T1000 (cell line): ENCODE results near the gene ACAD10.
"Not testable (repeated sequence)": the region's sequence is repeated elsewhere in the genome, so short reads cannot be mapped to it uniquely, and the experiment has no call there.

Source experiments
- DNase-seq: peaks from one replicate; lab custom pipeline; 2025; ENCODE audit warnings: mixed read lengths; lab: John Stamatoyannopoulos, UW

Gene ACAD10

DNA sequence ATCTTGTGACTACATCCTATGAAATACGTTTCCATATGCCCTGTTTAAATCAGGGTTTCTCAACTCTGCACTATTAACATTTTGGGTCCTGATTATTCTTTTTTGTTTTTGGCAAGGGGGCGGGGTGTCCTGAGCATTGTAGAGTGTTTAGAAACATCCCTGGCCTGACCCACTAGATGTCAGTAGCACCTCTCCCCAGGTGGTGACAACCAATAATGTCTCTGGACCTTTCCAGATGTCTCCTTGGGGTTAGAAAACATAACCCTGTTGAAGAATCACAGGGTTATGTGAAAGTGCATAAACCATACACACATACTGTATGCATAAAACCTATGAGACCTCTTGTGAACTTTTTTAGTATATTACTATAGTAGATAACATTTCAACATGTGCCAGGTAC is 1.4 kb downstream of the ACAD10 start:
- DNase-seq, result no peak

DNA sequence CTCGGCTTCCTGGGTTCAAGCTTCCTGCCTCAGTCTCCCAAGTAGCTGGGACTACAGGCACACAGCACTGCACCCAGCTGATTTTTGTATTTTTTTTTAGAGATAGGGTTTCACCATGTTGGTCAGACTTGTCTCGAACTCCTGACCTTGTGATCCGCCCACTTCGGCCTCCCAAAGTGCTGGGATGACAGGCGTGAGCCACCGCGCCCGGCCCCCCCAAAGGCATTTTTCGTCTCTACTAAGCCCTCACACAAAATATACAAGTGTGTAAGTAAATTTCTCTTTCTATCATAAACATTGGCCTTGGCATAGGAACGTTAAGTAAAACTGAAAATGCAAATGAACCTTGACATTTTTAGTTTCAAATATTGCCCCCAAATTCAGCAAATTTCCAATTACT is 2.1 kb downstream of the ACAD10 start:
- no peak for DNase-seq

DNA sequence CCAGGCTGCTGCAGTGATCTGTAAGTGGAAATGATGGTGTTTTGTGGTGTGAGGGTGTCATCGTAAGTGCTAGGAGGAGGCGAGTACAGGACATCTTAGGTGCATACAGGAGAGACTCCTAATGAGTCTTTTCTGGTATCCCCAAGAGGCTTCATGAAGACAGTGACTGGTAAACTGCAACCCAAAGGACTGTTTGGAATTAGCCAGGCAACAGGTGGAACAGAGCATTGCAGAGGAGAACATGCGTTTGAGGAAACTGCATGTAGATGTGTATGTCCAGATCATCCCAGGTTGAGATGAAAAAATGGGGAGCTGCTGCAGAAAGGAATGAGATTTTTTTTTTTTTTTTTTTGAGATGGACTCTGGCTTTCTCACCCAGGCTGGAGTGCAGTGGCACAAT is 5.4 kb downstream of the ACAD10 start:
- DNase-seq, result no peak

DNA sequence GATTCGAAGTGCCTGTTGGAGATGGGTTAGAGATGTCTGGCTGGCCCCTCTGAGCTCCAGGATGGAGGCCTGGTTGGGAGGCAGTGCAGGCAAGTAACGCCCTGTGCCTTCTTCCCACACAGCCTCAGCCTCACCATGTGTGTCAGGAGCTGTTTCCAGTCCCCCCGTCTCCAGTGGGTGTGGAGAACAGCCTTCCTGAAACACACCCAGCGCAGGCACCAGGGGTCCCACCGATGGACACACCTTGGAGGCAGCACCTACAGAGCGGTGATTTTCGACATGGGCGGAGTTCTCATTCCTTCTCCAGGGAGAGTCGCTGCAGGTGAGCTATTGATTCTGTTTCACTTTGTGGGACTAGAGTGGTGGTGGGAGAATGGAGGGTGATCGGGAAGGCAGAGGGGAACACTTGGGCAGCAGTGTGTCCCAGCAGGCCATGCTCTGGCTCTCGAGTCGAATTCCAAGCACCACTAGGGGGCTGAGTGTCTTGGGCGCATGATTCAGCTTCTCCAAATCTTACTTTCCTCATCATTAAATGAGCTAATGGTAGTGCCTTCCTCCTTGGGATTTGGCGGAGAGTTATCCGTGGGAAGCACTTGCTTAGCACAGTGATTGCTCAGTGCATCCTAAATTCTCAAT is 6.8 kb downstream of the ACAD10 start:
- no peak for DNase-seq

DNA sequence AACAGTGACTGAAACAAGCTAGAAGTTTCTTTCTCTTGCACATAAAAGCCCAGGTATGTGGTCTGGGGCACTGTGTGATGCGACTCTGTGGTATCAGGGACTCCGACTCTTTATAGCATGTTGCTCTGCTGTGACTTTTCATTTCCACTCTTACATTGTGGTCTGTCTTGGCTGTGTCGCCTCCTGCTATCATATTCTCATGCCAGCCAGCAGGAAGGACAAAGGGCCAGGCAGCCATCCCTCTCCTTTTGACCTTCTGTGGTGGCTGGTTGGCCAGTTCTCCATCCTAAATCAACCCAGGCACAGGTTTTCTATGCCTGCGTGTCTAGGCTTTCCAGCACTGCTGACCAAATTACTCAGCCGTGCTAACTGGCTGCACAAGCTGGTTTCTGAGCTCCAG is 8.0 kb downstream of the ACAD10 start:
- no peak for DNase-seq

DNA sequence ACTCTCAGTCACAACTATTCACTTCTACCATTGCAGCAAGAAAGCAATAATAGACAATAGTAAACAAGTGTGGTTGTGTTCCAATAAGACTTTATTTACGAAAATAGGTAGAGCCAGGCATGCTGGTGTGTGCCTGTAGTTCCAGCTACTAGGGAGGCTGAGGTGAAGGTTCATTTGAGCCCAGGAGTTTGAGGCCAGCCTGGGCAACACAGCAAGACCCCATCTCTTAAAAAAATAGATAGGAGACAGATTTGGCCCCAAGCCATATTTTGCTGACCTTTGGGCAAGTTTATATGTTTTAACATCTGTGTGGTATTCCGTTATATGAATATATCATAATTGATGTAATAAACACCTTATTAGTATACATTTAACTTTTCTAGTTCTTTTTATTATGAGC is 14.1 kb downstream of the ACAD10 start:
- DNase-seq, result no peak

DNA sequence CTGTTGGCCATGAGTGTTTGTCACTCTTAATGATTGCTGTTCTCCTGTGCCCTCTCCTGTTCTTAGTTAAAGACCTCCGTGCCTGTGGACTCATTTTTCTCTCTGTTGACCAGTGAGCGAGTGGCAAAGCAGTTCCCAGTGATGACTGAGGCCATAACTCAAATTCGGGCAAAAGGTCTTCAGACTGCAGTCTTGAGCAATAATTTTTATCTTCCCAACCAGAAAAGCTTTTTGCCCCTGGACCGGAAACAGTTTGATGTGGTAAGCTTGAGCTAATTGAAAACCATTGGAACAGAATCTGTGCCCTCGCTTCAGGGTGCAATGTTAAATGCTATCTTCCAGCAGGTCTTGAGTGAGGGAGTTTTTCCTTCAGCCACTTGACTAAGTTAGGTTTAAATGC is 19.8 kb downstream of the ACAD10 start:
- DNase-seq, result no peak

DNA sequence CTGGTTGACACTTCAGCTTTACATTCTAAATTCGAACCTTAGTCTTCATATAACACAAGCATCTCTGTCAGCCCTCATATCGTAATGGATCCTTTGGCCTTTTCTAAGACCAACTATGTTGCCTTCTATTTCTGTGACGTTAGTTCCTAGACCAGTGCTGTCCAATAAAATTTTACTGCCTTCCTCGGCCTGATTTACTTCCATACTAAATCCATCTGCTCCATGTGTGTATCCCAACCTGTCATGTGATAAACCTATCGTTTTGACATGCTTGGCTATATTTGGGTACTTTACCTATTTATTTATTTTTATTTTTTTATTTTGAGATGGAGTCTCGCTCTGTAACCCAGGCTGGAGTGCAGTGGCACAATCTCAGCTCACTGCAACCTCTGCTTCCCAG is 20.3 kb downstream of the ACAD10 start:
- DNase-seq, result no peak

DNA sequence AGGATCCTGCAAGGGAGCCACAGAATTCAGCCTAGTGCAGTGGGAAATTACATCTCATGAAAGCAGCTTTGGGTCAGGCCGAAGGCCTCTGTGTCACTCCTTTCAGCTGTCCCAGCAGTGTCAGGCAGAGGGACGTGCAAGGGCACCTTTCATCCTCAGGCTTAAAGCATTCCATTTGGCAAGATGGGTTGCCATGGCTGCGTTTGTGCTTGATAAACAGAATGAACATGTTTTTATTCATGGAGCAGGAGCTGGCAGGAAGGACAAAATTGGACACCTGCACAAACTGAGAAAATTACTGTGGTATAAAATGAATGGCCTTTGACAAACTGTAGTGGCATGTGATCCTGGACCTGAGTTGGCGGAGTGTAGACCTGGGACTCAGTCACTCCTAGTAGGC is 29.4 kb downstream of the ACAD10 start:
- DNase-seq, result no peak

DNA sequence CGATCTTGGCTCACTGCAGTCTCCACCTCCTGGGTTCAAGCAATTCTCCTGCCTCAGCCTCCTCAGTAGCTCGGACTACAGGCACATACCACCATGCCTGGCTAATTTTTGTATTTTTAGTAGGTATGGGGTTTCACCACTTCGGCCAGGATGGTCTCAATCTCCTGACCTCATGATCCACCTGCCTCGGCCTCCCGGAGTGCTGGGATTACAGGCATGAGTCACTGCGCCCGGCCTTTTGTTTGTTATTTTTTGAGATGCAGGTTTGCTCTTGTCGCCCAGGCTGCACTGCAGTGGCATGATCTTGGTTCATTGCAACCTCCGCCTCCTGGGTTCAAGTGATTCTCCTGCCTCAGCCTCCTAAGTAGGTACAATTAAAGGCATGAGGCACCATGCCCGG is 33.5 kb downstream of the ACAD10 start:
- not testable (repeated sequence) for DNase-seq

DNA sequence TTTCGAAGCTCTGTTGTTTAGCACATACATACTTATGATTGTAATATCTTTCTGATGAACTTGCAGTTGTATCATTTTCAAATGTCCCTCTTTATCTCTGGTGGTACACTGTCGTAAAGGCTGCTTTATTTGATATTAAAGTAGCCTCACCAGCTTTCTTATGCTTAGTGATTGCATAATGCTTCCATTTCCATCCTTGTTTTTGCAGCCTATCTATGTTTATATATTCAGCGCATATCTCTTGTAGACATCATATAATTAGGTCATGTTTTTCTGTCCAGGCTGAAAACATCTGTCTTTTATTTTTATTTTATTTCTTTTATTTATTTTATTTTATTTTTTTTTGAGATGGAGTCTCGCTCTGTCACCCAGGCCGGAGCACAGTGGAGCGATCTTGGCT is 34.6 kb downstream of the ACAD10 start:
- no peak for DNase-seq

DNA sequence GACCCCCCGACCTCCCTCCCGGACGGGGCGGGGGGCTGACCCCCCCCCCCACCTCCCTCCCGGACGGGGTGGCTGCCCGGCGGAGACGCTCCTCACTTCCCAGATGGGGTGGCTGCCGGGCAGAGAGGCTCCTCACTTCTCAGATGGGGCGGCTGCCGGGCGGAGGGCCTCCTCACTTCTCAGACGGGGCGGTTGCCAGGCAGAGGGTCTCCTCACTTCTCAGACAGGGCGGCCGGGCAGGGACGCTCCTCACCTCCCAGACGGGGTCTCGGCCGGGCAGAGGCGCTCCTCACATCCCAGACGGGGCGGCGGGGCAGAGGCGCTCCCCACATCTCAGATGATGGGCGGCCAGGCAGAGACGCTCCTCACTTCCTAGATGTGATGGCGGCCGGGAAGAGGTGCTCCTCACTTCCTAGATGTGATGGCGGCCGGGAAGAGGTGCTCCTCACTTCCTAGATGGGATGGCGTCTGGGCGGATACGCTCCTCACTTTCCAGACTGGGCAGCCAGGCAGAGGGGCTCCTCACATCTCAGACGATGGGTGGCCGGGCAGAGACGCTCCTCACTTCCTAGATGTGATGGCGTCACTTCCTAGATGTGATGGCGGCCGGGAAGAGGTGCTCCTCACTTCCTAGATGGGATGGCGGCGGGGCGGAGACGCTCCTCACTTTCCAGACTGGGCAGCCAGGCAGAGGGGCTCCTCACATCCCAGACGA is 38.0 kb downstream of the ACAD10 start:
- DNase-seq, result not testable (repeated sequence)

DNA sequence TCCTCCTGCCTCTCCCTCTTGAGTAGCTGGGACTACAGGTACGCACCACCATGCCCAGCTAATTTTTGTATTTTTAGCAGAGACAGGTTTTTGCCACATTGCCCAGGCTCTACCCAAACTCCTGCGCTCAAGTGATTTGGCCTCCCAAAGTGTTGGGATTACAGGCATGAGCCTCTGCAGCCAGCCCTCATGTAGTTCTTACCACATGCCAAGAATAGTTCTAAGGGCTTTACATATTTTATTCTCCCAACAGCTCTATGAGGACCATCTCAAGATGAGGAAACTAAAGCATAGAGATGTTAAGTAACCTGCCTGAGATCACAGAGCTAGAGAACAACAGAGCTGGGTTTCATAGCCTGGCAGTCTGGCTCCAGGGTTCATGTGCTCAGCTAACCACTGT is 42.9 kb downstream of the ACAD10 start:
- DNase-seq, result no peak

DNA sequence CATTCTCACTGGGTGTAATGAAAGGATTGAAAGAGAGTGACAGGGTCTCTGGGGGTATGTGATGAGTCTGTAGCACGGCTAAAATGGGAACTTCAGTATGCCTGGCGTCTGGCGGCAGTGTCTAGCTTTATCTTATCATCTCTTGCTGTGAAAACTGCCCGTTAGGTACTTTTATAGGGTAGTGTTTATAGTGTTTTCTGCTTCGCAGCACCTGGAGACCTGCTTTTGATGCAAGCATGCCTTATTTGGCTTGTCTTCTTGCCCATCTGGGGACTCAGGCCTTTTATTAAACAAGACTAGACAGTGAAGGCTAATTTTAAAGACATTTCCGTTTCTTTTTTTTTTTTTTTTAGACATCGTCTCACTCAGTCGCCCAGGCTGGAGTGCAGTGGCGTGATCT is 44.6 kb downstream of the ACAD10 start:
- no peak for DNase-seq

DNA sequence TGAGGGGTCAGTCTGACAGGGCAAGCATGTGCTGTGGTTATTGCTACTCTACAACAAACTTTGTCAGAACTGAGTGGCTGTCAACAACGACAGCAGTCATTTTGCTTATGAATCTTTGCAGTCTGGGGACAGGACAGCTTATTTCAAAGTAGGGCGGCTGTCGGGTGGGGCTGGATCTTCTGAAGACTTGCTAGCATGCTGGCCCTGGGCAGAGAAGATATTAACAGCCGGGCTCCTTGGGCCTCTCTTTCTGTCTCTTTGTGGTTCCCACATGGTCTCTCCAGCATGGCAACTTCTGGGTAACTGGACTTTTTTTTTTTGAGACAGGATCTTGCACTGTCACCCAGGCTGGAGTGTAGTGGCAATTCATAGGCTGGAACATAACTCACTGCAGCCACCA is 46.9 kb downstream of the ACAD10 start:
- DNase-seq, result no peak

DNA sequence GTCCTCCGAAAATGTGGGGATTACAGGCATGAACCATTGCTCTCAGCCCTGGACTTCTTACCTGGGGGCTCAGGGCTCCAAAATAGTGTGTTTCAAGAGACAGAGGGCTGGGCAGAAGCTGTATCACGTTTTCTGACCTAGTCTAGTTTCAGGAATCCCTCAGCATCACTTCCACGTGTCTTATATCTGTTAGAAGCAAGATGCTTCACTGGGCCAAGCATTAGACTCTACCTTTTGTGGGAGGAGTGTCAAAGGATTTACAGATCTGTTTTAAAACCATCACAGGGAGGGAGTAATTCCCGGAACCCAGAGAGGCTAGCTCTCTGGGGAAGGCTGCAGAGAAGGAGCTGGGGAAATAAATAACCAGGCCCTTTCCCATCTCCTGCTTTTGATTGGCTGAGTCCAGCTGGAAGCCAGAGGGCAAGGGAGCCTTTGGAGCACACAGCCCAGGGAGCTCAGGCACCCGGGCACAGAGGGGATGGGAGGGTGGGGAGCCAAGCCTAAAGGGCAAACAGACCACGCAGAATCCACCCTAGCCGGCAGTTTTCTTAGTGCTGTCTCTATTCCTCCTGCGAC is 47.6 kb downstream of the ACAD10 start:
- DNase-seq, result no peak

DNA sequence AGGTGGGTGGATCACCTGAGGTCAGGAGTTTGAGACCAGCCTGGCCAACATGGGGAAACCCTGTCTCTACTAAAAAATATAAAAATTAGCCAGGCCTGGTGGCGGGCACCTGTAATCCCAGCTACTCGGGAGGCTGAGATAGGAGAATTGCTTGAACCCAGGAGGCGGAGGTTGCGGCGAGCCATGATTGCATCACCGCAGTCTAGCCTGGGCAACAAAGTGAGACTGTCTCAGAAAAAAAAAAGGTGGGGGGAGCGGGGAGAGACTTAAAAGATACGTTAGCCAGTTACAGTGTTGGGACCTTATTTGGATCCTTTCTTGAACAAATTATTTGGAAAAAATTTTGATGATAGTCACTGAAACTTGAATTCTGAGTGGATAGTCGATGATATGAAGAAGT is 53.7 kb downstream of the ACAD10 start:
- not testable (repeated sequence) for DNase-seq

DNA sequence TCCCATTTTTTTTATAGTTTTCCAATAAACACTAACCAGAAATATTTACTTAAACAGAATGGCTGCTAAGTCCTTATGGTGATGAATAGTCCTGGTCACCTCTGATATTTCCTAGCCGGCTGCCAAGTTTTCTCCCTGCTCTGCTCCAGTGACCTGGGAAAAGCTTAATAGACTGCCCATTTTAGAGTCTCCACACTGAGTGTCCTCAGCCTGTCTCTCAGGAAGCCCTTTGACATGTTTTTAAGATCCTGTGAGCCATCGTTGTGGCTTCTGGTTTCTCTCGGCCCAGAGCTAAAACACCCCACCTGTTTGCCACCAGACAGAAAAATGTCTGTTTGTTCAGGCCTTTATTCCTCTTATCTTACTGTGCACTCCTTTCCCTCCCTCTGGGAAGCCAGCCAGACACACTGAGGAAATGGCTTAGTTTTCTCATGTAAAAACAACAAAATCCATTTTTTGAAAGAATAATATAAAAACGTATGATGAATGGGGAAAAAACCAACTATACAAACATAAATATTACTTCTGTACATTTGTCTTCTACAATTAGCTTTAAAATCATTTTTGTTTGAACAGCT is 55.5 kb downstream of the ACAD10 start:
- no peak for DNase-seq

DNA sequence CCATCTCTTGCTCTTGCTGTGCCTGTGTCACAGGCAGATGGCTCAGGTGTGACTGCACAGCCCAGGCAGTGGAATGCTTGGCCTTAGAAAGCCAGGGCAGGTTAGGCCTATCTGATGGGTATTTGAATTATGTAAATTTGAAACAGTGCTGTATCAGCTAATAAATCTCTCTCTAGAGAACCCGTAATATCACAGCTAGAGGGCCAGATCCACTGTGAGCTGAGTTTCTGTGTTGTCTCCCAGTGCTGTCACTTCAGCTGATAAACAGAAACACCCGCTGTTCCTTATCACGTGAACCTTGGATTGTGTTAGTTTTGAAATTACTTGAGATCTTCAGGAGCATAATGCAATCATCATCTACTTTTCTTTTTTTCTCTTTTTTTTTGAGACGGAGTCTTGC is 59.4 kb downstream of the ACAD10 start:
- DNase-seq, result no peak

DNA sequence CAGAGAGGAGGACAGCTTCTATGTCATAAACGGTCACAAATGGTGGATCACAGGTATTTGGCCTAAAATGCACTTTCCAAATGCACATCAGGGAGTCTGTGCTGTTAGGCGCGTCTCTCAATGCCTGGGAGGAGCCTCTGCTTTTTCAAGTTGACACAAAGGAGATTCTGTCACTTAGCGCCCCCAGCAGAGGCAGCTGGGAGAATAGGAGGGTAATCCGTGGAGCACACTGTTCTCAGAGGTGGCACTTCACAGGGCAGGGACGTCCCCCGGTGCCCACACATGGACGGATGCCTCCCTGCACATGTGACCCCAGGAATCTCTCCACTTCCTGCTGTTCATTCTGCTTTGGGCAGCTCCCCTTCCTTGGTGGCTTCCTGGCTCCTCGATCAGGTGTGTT is 61.5 kb downstream of the ACAD10 start:
- DNase-seq, result no peak

DNA sequence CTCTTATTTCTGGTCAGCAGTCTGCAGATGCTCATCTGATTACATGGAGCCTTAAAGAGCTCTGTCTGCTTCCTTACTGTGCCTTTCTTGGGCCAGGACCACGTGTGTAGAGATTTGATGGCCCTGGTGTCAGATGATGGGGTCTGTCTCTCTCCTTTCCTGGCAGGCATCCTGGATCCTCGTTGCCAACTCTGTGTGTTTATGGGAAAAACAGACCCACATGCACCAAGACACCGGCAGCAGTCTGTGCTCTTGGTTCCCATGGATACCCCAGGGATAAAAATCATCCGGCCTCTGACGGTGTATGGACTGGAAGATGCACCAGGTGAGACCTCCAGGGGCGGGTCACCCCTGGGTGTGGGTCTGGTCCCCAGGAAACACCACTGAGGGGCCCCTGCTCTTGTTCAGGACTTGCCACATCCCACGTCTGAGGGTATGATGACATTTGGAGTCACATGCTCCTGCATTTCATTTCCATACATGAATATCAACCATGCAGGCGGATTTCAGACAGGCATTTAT is 62.4 kb downstream of the ACAD10 start:
- no peak for DNase-seq

DNA sequence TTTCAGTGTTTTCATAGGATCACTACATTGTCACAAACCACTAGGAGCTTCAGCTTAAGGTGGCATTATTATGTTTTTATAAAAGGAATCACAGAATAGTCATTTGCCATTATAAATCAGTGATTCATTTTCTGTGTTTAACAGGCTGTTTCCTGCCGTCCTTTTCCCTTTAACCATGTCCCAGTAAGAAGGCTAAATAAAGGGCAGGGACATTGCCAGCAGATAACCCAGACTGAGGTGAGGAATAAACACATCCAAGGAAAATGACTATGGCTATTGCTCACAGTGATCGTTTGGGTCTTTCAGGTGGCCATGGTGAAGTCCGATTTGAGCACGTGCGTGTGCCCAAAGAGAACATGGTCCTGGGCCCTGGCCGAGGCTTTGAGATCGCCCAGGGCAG is 63.0 kb downstream of the ACAD10 start:
- DNase-seq, result no peak

DNA sequence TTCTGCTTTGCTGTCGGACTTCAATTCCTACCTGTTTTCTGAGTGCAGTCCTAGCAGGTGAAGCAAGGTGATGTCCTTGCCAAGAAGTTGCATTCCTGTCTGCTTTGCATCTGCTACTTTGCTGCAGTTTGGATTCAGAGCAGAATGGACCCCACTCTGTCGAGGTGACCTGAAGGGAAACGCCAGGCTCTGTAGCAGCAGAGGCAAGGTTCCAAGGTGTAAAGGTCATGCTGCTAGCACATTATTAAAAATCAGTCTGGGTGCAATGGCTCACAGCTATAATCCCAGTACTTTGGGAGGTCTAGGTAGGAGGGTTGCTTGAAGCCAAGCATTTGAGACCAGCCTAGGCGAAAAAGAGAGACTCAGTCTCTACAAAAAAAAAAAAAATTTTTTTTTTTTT is 63.5 kb downstream of the ACAD10 start:
- no peak for DNase-seq
